ENCODE data around the gene GGNBP2.
"Not testable (repeated sequence)": the region's sequence is repeated elsewhere in the genome, so short reads cannot be mapped to it uniquely, and the experiment has no call there.

Gene GGNBP2

GRCh38 chr17:36605028-36605427 lies 60.3 kb downstream of the GGNBP2 start:
- not testable (repeated sequence) for DNase-seq

GRCh38 chr17:36608280-36608679 lies 63.6 kb downstream of the GGNBP2 start:
- DNase-seq = no peak

GRCh38 chr17:36608794-36609497 lies 64.2 kb downstream of the GGNBP2 start:
- DNase-seq = peak; percentile 81

DNA sequence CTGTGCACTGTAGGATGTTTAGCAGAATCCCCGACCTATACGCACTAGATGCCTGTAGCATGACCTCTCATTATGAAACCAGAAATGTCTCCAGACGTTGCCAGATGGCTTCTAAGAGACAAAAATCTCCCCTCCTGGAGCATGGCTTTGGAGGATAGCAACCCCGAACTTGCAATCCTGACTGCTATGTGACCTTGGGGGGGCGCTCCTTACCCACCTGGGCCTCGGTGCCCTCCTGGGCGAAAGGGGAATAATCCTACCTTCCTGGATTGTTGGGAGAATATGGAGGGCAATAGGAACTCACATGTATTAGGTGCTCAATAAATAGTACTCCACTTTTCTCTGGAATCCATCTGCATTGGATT lies 64.8 kb downstream of the GGNBP2 start:
- DNase-seq = no peak

- DNase-seq = no peak
Measured at GRCh38 chr17:36610474-36610873, 65.8 kb downstream of the GGNBP2 start.

DNA sequence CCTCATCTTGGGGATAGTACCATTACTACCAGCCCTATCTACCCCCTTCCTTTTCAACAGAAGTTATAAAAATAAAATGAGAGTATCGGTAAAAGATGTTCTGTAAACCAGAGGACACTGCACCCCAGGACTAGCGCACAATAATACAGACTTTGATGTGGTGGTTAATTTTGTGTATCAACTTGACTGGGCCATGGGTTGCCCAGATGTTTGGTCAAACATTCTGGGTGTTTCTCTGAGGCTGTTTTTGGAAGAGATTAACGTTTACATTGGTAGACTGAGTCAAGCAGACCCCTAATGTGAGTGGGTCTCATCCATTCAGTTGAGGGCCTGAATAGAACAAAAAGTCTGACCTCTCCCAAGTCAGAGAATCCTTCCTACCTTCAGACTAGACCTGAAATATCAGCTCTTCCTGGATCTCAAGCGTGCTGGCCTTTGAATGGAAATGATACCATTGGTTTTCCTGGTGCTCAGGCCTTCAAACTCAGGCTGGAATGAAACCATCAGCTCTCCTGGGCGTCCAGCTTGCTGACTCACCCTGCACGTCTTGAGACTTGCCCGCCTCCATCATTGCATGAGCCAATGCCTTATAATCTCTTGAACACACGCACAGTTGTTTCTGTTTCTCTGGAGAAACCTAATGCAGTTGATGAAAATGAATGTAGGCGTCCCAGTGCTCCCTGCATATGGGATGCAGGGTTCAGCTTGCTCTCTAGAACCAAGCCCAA lies 66.8 kb downstream of the GGNBP2 start:
- DNase-seq = no peak

DNA sequence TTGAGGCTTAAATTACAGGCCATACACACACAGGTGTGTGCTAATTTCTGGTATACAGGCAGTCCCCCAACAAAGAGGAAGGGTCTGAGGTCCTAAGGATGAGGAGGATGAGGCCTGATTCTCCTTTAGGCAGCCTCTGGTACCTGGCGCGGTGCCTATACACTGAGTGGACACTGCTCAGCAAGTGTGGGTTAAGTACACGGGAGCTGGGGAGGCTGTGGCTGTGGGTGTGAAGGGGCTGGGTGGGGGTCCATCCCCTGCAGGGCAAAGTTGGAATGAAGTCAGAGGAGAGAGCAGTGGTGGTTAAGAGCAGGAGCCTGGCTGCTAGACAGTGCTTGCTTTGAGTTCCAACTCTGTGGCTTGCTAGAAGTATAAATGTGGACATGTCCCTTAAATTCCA lies 67.6 kb downstream of the GGNBP2 start:
- DNase-seq = no peak

DNA sequence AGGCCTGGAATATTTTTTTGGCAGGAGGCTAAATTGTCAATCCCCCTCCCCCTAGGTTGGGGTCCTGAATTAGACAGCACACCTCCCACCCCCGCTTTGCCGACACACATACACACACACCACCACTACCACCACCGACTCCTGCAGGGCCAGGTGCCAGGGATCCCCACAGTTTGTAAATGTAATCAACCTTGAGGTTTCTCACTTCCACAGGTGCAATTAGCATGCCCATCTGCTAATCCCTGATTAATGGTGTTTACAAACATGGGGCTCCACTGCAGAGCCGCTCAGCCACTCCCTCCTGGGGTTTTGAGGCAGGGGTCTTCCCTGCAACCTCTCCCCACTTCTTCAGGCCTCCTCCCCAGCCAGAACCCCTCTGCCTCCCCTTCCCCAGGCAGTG lies 68.4 kb downstream of the GGNBP2 start:
- no peak for DNase-seq

GRCh38 chr17:36614081-36614480 lies 69.4 kb downstream of the GGNBP2 start:
- no peak for DNase-seq

DNA sequence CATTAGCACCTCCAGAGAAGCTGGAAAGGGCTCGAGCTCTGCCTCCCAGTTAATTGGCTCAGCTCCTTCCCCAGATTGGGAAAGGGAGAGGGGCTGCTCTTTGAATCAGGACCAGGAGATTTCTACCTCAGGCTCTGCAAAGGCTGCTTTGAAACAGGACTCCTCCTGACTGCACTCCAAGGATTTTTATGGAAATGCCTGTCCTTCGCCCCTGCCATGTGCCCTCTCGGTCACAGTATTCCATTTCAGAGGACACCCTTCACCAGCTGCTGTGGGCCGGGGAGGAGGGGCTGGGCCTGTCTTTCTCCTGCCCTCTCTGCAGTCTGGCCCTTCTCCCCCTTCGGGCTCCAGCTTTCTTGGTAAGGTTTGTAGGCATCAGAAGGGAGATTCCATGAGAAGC lies 70.2 kb downstream of the GGNBP2 start:
- DNase-seq = no peak

GRCh38 chr17:36616061-36617029 lies 71.6 kb downstream of the GGNBP2 start:
- no peak for DNase-seq

DNA sequence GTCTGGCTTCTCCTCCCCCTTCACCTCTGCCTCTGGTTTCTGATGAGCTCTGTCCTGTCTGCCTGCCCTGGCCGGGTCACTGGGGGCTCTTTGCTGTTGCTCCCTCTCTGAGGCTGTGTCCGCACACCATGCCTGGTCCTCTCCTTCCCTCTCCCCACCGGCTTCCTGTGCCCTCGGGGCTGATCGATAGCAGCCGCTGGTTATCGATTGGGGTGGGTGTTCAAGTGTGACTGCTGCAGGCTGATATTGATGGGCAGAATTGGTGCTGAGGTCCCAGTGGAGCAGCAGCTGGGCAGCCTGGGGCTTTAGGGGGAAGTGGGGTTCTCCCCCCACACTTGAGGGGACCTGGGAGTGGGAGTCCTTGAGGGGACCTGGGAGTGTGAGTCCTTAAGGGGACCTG lies 73.1 kb downstream of the GGNBP2 start:
- peak; percentile 58 for DNase-seq

DNA sequence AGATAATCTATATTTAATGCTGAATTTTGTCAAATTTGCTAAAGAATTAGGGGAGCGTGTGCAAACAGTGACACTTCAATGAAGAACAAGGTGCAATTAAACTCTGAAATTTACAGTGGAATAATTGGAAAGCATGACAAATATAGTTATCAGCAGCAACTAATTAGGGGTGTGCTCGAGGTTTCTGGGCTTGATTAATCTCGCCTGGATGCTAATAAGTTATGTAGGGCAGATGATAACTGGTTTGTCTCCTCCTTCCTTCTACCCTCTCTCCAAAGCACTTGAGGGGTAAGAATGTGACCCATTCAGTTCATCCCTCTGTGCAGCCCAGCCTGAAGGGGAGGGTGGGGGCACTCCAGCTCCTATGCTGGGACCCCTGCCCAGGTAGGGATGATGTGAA lies 78.6 kb downstream of the GGNBP2 start:
- DNase-seq = no peak

DNA sequence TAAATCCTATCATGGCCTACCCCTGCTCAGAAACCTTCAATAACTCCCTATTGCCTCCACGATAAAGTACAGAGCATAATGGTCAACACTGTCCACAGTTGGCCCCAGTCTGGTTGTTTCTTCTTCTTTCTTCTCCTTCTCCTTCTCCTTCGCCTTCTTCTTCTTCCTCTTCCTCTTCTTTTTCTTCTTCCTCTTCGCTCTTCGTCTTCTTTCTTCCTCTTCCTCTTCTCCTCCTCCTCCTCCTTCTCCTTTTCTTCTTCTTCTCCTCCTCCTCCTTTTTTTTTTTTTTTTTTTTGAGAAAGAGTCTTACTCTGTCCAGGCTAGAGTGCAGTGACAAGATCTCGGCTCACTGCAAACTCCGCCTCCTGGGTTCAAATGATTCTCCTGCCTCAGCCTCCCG lies 80.5 kb downstream of the GGNBP2 start:
- DNase-seq = no peak

DNA sequence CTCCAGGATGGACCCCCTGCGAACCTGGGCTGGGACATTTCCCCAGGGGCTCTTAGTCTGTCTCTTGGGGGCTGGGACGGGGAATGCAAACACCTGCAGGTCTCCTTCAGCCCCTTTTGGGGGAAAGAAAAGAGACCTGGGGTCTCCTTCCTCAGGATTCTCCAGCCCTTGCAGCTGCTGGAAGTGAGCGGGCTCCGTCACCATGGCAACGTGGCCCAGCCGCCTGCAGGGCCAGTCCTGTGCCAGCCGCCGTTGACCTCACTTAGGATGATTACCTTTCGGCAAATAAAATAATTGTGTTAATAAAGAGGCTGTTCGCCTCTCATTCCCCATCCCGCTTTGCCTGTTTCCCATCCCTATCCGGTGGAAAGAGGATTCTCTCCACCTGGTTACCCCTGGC lies 82.4 kb downstream of the GGNBP2 start:
- DNase-seq = peak; percentile 77

- DNase-seq = no peak
Measured at GRCh38 chr17:36628576-36628975, 83.9 kb downstream of the GGNBP2 start.

DNA sequence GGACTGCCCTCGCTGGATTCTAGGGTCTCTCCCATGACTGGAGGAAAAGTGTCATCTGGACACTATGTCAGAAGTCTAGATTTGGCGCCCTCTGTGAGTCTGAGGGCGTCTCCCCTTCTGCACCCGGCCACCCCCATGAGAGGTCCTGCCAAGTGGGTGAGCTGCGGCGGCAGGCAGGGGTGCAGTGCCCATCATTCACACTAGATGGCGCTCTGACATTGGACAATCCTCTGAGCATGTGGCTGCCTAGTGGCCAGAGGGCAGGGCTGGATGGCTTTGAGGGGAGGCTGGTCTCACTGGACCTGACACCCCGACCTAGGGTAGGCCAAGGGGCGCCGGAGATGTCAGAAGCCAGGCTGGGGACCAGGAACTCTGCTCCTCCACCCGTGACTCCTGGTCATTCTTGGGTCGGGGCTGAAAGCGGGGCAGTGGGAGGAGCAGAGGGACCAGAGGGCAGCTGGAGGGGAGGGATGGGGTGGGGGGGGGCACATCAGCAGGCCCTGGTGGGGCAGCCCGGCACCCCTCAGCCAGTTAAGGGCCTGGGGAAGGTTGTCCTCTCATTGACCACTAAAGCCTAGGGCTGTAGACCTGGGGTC lies 84.6 kb downstream of the GGNBP2 start:
- peak; percentile 92 for DNase-seq

DNA sequence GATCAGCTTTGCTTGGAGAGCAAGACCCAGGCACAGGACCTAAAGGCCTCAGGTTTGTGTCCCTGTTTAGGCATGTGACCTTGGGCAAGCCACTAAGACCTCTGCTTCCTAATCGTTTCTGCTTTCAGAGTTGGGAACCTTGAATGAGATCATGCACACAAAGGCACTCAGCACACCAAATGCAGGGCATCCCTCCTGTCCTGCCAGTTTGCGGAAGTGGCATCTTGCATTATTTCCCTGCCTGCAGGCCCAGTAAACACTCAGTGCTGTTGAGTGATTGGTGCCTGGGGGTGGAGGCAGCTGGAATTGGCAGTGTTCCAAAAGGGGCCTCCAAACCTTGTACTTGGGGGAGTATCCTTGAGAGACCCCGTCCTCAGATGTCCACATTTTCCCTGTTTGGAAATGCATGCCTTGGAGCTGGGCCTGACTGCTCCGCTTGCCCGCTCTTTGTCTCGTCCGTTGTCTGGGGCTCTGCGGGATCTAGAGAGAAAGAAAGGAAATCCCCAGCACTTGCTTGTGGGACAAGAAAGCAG lies 85.3 kb downstream of the GGNBP2 start:
- DNase-seq = no peak

DNA sequence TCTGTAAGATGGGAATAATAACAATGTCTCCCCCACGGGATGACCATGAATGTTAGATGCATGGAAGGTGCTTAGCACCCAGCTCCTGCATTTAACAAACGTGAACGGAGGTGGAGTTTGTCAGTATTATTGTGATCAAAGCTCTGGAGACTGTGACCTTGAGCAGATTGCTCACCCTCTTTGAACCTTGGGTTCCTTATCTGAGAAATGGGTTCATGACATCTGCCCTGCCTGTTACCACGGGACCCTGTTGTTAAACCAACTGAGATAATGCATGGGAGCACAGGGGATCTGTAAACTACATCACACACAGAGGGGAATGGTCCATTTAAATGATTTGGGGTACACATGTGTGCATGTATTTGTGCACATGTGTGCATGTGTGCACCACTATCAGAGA lies 86.3 kb downstream of the GGNBP2 start:
- no peak for DNase-seq

DNA sequence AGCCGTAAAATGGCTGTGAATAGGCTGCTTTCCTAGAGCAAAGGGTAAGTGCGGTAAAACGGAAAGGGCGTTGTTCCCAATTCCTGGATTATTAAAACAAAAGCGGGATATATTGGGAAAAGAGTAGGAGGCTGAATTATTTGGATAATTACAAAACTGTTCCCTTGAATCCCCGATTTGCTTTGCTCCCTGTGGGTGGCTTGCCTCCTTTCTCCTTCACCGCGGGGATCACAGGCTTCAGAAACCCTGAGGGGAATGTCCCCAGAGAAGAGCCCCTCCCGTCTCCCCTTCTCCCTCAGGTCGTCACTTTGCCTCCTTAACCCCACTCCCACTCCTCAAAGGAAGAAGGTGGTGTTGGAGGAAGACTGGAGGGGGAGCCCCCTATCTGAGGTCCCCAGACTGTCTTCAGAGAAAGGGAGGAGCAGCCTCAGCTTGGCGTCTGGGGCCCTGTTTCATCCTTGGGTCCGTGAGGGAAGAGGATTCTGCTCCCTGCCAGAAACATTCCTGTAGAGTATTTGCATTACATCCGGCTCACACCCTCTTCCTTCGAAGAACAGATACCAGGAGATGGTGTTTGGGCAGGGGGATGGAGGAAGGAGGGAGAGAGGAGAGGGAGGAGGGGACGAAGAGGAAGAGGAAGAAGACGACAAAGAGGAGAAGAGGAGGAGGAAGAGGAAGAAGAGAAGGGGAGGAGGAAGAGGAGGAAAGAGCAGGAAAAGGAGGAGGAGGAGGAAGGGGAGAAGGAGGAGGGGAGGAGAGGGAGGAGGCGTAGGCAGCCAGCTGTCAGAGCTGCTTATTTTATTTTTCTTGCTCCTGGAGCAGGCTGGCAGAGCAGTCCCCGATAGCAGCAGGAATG lies 88.4 kb downstream of the GGNBP2 start:
- no peak for DNase-seq
